GM18861 (cell line): ENCODE results near the gene HIP1.
"Not testable (repeated sequence)": the region's sequence is repeated elsewhere in the genome, so short reads cannot be mapped to it uniquely, and the experiment has no call there.

Experiments
- ATAC-seq: cut with Tn5 transposase; IDR thresholded peaks from one replicate; pipeline ENCODE4 v1.9.1; 2021; ENCODE audit not compliant: unreplicated experiment

The HIP1 gene

GRCh38 chr7:75646571-75647102 lies 92.1 kb downstream of the HIP1 start:
- no peak for ATAC-seq

- ATAC-seq, result no peak
Measured at GRCh38 chr7:75645570-75645969, 93.2 kb downstream of the HIP1 start.

DNA sequence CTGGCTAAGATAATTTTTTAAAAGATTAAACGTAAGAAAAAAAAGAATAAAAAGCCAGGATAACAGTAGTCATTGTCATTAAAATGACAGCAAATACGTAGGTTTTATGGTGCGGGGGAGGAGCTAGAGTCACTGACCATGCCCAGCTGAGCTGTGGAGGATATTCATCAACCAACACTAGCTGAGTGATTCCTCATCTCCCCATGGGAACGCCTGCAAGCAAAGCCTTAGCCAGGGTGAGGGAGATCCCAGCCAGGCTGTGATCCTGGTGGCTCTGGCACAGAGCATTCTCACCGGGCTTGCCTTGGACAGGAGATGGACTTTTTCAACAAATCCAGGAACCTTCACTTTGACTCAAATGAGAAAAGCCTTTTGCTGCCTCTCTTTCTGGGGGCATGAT lies 94.2 kb downstream of the HIP1 start:
- no peak for ATAC-seq

GRCh38 chr7:75642810-75643486 lies 95.8 kb downstream of the HIP1 start:
- ATAC-seq, result no peak

GRCh38 chr7:75640201-75640600 lies 98.5 kb downstream of the HIP1 start:
- no peak for ATAC-seq

- no peak for ATAC-seq
Measured at GRCh38 chr7:75639886-75640190, 98.9 kb downstream of the HIP1 start.

DNA sequence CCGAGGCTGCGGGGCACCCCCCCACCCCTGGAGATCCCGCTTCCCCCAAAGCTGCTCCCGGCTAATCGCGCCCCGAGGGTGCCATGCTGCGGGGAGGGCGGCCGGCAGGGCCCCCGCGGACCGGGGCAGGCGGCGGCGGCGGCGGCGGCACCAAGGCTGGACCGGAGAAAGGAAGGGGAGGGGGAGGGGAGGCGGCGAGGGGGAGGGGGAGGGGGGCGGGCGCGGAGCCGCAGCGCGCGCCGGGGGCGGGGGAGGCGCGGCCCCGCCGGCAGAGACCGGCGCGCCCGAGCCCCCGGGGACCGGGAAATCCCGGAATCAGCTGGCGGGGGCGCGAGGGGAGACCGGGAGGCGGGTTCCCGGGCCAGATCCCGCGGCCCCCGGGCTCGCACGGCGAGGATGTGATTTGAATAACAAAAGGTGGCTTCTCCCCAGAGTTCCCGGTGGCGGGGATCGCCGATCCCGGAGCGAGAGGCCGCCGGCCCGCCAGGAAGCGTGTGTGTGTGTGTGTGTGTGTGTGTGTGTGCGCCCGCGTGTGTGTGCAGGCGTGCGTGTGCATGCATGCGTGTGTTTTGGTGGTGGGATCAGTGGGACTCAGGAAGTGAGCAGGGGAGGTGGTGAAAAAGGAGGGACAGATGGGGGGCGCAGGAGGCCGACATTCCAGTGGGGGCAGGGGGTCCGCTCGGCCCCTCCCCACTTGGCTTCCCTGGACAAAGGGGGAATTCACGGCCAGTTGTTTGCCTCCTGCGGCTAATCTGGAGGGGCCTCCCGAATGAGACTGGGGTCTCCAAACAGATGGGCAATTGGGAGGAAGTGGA lies 99.5 kb downstream of the HIP1 start:
- ATAC-seq, result no peak

DNA sequence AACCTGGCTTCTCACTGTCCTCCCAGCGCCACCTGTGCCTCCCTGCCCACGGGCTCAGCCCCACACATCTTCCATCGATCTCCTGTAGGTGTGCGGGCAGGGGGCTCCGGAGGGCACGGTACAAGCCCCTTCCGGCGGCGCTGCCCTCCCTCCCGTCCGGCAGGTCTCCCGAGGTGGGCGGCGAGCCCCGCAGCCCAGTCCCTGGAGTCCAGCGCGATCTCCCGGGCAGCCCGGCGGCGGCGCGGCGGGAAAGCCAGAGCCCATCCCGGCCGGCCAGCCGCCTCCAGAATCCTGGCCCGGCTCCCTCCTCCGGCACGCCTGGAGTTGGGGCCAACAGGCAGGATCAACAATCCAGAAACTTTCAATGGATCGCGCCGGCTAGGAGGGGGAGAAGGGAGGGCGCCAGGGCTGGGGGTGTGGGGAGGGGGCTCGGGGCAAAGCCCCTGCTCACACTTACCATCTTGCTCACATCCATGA lies 100.1 kb downstream of the HIP1 start:
- no peak for ATAC-seq

- ATAC-seq, result no peak
Measured at GRCh38 chr7:75637854-75638593, 100.7 kb downstream of the HIP1 start.

GRCh38 chr7:75635036-75635435 lies 103.7 kb downstream of the HIP1 start:
- no peak for ATAC-seq

DNA sequence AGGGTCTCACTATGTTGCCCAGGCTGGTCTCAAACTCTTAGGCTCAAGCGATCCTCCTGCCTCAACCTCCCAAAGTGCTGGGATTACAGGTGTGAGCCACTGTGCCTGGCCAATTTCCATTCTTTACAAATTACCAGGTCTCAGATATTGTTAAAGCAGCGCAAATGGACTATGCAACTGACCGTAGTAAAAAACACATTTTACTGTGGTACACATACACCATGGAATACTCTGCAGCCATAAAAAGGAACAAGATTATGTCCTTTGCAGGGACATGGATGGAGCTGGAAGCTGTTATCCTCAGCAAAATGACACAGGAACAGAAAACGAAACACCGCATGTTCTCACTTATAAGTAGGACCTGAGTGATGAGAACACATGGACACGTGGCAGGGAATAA lies 106.2 kb downstream of the HIP1 start:
- ATAC-seq, result not testable (repeated sequence)

DNA sequence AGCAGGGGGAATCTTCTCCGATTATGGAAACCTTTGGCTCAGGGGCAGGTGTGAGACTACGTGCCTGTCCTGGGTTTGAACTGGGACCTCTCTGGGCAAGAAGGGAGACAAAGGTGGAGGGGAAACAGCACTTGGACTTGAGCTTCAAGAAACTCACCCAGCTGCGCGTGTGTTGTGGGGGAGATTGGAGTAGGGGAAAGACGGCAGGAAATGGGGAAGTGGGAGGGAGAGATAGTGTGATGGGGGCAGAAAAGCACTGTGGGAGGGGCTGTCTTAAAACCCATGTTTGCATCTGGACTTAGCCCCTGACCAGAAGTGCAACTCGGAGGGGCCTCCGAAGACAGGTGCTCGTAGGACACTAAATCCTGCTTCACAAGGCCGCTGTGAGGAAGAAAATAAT lies 107.0 kb downstream of the HIP1 start:
- ATAC-seq, result no peak

- no peak for ATAC-seq
Measured at GRCh38 chr7:75630549-75630948, 108.2 kb downstream of the HIP1 start.

DNA sequence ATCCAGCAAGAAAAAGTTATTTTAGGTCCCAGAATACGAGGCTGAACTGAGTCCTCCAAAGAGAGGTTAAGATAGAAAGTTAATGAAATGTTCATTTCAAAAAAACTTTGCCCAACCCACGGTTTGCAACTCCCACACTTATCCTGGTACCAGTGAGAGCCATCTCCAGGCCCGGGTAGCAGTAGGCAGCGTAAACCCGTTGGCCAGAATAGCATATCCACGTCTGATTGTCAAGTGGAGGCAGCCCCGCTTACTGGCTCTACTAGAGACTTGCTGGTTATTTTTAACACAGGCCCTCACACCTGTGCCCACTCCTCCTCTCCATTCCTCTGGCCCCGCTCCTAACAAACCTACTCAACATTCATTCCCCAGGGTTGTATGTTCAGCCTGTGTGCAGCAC lies 109.7 kb downstream of the HIP1 start:
- ATAC-seq, result no peak

- no peak for ATAC-seq
Measured at GRCh38 chr7:75628055-75628454, 110.7 kb downstream of the HIP1 start.

DNA sequence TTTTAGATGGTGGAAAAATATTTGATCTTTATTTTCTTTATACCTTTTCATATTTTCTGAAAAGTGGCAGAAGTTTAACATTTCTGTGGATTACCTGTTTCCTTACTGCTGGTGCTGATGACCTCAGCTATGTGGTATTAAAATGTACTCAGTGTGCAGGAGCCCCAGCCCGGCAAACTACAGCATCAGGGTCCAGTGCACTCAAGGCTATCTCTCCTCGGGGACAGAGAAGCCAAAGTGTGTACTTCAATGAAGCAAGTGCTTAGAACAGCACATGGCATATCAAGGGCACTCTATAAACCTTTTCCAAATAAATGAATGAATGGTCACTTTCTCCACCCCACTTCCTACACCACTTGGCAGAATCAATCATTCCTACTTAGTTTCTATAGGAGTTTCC lies 111.8 kb downstream of the HIP1 start:
- ATAC-seq, result no peak

DNA sequence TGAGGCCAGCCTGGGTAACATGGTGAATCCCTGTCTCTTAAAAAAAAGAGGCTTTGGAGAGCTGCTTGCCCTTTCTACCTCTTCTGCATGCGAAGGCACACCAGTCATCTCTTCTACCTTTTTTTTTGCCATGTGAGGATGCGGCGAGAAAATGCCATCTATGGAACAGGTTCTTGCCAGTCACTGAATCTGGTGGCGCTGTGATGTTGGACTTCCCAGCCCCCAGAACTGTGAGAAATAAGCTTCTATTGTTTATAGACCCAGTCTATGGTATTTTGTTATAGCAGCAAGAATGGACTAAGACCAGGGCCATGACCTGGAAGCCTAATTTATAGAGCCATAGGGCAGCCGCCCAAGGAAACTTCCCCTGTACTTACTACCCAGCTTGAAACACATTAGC lies 112.9 kb downstream of the HIP1 start:
- no peak for ATAC-seq

GRCh38 chr7:75624134-75624832 lies 114.5 kb downstream of the HIP1 start:
- ATAC-seq, result no peak

GRCh38 chr7:75623390-75624133 lies 115.2 kb downstream of the HIP1 start:
- no peak for ATAC-seq

- ATAC-seq, result no peak
Measured at GRCh38 chr7:75621124-75621523, 117.6 kb downstream of the HIP1 start.
